Measurements from ENCODE around the gene PNMA6E.

The PNMA6E gene

GRCh38 chrX:153348421-153348820 is 52.7 kb downstream of the PNMA6E start:
- no peak for DNase-seq

DNA sequence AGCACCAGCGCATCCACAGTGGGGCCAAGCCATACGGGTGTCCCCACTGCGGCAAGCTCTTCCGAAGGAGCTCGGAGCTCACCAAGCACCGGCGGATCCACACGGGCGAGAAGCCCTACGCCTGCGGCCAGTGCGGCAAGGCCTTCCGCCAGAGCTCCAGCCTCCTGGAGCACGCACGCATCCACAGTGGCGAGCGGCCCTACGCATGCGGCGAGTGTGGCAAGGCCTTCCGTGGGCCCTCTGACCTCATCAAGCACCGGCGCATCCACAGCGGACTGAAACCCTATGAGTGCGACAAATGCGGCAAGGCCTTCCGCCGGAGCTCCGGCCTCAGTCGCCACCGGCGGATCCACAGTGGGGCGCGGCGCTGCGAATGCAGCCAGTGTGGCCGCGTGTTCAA is 53.6 kb downstream of the PNMA6E start:
- DNase-seq = no peak

Measured in NCI-H187 (cell line).